Activated naive CD4-positive, alpha-beta T cell treated with Interleukin-2 at 50 U/mL for 16 hours (primary cell): ENCODE results near the gene PHLDB1.

Experiments used
- DNase-seq: peaks from one replicate; pipeline ENCODE4 v3.0.0-alpha.2; 2020

The PHLDB1 gene

GRCh38 chr11:118622376-118623268 is 15.2 kb downstream of the PHLDB1 start:
- DNase-seq = no peak

- DNase-seq = no peak
Measured at GRCh38 chr11:118623269-118623655, 15.8 kb downstream of the PHLDB1 start.

GRCh38 chr11:118625036-118625690 is 17.7 kb downstream of the PHLDB1 start:
- no peak for DNase-seq

DNA sequence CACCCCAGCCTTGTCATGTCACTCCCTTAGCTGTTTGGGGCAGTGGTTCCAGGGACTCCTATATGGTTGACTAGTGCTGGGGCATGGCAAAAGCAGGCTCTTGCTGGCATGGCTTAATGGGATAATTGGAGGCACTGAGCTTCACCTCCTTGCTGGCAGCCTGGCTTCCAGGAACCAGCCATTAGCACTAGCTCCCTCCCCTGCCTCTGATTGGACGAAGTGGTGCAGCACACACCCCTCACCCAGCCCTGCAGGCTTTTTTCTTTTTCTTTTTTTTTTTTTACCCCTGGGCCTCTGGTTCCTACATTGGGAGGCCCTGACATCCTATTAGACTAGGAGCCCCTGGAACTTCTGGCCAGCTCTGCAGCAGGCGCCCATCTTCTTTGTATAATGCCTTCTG is 18.6 kb downstream of the PHLDB1 start:
- DNase-seq = no peak

DNA sequence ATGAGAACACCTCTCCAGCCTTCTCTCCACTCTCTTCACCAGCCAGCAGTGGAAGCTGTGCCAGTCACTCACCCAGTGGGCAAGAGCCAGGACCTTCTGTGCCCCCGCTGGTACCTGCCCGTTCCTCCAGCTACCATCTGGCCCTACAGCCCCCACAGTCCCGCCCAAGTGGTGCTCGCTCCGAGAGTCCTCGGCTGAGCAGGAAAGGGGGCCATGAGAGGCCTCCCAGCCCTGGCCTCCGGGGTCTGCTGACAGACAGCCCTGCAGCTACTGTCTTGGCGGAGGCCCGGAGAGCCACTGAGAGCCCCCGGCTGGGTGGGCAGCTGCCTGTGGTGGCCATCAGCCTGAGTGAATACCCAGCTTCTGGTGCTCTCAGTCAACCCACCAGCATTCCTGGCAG is 20.2 kb downstream of the PHLDB1 start:
- no peak for DNase-seq

- no peak for DNase-seq
Measured at GRCh38 chr11:118628031-118628430, 20.6 kb downstream of the PHLDB1 start.

- DNase-seq = no peak
Measured at GRCh38 chr11:118628432-118628831, 21.0 kb downstream of the PHLDB1 start.

GRCh38 chr11:118628861-118629549 is 21.6 kb downstream of the PHLDB1 start:
- no peak for DNase-seq

DNA sequence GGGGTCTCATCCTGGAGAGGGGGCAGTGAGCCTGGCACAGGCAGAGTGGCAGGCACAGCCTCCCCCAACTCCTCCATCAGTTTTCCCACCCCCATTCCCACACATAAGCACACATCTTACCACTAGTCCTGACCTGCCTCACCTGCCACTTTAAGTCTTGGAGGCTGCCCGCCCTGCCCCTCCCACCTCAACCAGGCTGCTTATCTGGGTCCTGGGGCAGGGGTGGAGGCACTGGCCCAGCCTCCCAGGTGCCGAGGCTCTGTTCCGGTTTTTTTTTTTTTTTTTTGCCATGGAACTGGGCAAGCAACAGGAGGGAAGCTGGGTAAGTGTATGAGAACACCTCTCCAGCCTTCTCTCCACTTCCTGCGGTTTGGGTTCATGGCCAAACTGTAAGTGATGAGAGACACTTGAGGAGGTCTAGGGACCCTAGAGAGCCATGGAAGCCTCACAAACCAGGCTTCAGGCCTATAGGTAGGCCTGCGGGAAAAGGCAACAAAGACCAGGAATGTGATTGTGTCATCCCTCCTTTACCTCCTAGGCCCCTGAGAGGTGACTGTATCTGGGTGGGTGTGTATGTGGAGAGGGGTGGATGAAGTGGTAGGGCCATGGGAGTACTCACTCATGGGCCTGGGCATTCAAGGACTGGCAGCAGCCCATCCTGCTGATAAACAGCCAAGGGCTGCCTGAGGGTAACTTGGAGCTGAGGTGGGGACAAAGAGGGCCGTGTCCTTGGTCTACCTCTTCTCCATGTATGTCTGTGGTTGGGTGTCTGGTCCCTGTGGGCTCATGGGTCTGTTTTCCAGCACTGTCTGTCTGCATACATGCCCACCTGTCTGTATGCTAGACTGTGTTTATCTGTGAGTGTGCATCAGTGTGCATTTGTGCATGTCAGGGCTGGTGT is 22.6 kb downstream of the PHLDB1 start:
- no peak for DNase-seq

DNA sequence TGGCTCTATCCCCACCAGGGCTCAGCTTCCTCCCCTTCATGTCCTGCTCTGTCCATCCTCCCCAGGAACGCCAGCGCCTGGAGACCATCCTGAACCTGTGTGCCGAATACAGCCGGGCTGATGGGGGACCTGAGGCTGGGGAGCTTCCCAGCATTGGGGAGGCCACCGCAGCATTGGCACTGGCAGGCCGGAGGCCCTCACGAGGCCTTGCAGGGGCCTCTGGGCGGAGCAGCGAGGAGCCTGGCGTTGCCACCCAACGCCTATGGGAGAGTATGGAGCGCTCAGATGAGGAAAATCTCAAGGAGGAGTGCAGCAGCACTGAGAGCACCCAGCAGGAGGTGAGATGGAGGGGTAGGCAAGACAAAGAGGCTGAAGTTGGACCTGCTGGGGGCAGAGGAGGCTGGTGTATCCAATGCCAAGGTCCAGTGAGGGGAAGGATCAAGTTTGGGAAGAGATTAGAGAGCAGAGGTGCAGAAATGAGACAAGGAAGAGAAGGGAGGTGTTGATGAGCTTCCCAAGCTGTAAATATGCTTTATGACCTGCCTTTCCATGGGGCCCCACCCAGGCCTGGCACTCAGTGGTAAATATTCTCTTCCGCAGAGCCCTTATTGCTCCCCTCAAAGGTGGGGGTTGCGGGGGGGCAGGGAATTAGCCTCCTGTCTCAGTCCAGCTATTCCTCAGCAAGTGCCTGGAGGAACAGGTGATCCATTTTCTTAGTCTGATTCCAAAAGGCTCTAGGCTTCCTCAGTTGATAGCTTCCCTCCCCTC is 23.9 kb downstream of the PHLDB1 start:
- no peak for DNase-seq

GRCh38 chr11:118632577-118633318 is 25.3 kb downstream of the PHLDB1 start:
- DNase-seq = no peak

GRCh38 chr11:118633319-118633690 is 25.9 kb downstream of the PHLDB1 start:
- no peak for DNase-seq

DNA sequence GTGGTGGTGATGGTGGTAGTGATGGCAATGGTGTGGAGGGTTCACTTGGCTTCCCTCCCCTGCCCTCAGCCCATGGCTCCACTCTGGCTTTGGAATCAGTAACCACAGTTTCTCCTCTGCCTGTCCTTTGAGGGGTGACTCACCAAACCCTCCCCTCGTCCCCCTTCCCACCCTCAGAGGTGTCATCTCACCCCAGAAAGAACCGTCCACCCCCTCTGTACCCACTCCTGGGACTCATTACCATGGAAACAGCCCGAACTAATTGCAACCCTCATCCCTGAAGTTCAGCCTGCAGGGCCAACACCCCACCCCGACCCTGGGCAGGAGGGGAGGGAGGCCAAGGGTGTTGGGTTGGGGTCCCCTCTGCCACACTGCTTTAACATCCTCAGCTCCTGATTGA is 26.6 kb downstream of the PHLDB1 start:
- DNase-seq = no peak

GRCh38 chr11:118634431-118635236 is 27.2 kb downstream of the PHLDB1 start:
- DNase-seq = peak; percentile 7

DNA sequence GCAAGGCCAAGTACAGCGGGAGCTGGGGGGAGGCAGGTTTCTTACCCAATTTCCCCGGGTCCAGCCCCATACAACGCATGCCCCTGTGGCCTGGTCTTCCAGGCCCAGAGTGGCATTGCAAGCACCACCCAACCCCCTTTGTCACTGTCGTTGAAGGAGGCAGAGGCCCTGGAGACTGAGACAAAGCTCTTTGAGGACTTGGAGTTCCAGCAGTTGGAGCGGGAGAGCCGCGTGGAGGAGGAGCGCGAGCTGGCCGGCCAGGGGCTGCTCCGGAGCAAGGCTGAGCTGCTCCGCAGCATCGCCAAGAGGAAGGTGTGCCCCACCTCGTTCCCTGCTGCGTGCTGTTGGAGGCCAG is 27.8 kb downstream of the PHLDB1 start:
- DNase-seq = no peak

- DNase-seq = no peak
Measured at GRCh38 chr11:118635642-118636041, 28.2 kb downstream of the PHLDB1 start.

DNA sequence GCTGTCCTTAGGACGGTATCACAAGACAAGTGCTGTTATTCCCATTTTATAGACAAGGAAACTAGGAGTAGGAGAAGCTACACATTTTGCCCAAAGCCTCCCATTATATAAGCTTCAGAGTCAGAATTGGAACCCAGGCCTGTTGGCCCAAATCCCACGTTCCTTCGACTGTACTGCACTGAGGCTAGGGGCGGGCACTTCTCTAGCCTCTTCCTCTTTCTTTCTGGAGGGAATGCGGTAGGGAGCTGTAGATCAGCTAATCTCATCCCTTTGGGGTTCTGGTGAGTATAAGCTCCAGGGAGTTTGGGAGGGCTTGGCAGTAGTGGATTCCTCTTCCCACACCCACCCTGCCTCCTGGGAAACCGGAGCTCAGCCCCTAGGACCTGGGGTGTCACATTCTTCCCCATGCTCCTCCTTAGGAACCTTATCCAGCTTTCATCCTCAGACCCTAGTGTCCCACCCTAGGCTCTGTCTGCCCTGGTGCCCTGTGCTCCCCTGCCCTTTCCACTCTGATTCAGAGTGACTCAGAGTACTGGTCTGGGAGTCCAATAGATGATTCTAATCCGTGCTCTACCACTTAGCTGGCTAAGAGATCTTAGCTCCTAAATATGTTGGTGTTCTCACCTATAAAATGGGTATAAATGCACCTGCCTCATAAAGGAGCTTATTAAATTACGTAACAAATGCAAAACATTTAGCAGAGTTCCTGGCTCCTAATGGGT is 29.3 kb downstream of the PHLDB1 start:
- DNase-seq = no peak

DNA sequence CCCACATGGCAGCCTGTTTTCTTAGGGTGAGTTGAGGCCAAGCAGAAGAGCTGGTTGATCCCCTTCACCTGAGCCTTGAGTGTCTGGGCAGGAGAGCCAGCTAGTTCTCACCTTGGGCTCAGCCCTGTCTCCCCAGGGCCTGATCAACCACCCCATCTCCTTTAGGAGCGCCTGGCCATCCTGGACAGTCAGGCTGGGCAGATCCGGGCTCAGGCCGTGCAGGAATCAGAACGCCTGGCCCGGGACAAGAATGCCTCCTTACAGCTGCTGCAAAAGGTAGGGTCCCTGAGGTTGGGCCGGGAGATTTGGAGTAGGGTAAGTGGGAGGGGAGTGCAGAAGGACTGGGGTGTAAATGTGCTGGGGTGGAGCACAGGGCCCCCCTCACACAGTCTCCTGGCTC is 31.3 kb downstream of the PHLDB1 start:
- no peak for DNase-seq

DNA sequence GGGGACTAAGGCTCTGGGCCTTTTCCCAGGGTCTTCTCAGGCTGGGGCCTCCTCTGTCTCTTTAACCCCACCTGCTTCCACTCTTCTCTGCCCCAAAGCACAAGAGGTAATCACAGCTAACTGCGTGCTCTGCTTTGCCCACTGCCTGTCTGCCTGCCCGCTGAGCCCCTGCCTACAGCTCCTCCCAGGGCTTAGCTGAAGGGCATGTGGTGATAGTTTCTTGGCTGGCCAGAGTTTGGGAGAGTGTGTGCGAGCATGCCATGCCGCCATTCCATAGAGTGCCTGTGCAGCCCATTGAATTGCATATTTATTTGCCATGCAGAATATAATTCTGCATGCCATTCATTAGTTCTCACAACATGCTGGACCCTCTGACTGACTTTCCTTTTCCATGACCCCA is 32.5 kb downstream of the PHLDB1 start:
- DNase-seq = no peak
